HepG2 (cell line): ENCODE measurements around the gene PTGIR.

Source experiments
- CTCF ChIP-seq: sonication (generic); formaldehyde crosslinking; IDR thresholded peaks from 2 replicates; pipeline ENCODE4 v1.5.0; 2020; ENCODE audit warnings: mild to moderate bottlenecking, missing genetic modification reagents, moderate library complexity
- KLF13 ChIP-seq: sonication (generic); formaldehyde crosslinking; IDR thresholded peaks from 2 replicates; pipeline ENCODE4 v1.4.0; 2020; ENCODE audit warnings: mild to moderate bottlenecking, missing genetic modification reagents
- MAFF ChIP-seq: IDR thresholded peaks from 2 replicates; pipeline ENCODE4 v1.6.1; 2011; ENCODE audit warnings: low read depth, low read length, improper control_type of control experiment
- NPAS2 ChIP-seq: sonication (generic); formaldehyde crosslinking; IDR thresholded peaks from 2 replicates; pipeline ENCODE4 v1.8.0; 2022; ENCODE audit warnings: mild to moderate bottlenecking, missing genetic modification reagents, borderline replicate concordance
- REST ChIP-seq, 2 experiments: IDR thresholded peaks; 2 replicates each; pipeline ENCODE4 v1.6.1; 2011 to 2012; ENCODE audit warnings: low read length in 2 of 2, borderline replicate concordance in 1 of 2, low read depth in 1 of 2, mild to moderate bottlenecking in 1 of 2, moderate library complexity in 1 of 2
- THRA ChIP-seq: sonication (generic); formaldehyde crosslinking; IDR thresholded peaks from 2 replicates; pipeline ENCODE4 v1.4.0; 2020; ENCODE audit warnings: missing genetic modification reagents, borderline replicate concordance
- ZBTB49 ChIP-seq: sonication (generic); formaldehyde crosslinking; IDR thresholded peaks from 2 replicates; pipeline ENCODE4 v1.4.0; 2020; ENCODE audit warnings: missing genetic modification reagents, borderline replicate concordance
- ZFX ChIP-seq: sonication (generic); formaldehyde crosslinking; IDR thresholded peaks from 2 replicates; pipeline ENCODE4 v1.4.0; 2020; ENCODE audit warnings: mild to moderate bottlenecking, low read depth, missing genetic modification reagents, moderate library complexity
- ZNF460 ChIP-seq: sonication (generic); formaldehyde crosslinking; IDR thresholded peaks from 2 replicates; pipeline ENCODE4 v1.5.1; 2020; ENCODE audit warnings: missing genetic modification reagents, mild to moderate bottlenecking, borderline replicate concordance
- ZNF572 ChIP-seq: sonication (generic); formaldehyde crosslinking; IDR thresholded peaks from 2 replicates; pipeline ENCODE4 v1.5.1; 2020; ENCODE audit warnings: mild to moderate bottlenecking, missing genetic modification reagents

GRCh38 chr19:46608581-46609345 is 16.1 kb downstream of the PTGIR start:
- TF ChIP-seq KLF13 (CRISPR knock-in tag), result no peak
- no peak for TF ChIP-seq ZFX
- no peak for TF ChIP-seq CTCF
- TF ChIP-seq ZBTB49, result no peak
- TF ChIP-seq ZNF460, result no peak
- TF ChIP-seq REST (IDR thresholded peaks at IDR 0.05; ENCODE audit: borderline replicate concordance in 1 of 2, low read depth in 1 of 2, low read length in 2 of 2), result no peak
- no peak for TF ChIP-seq MAFF
- no peak for TF ChIP-seq ZNF572 (CRISPR knock-in tag)
- no peak for TF ChIP-seq THRA (CRISPR knock-in tag)
- no peak for TF ChIP-seq NPAS2 (CRISPR knock-in tag)
